Mammary epithelial cell (primary cell): ENCODE measurements around the gene FMN1.

Experiments
- CTCF ChIP-seq, 2 donors: IDR thresholded peaks in 1 of 2; conservative IDR thresholded peaks in 1 of 2; 2 replicates each; pipeline ENCODE4 v1.5.1; 2011 to 2012; ENCODE audit warnings: inconsistent platforms in 2 of 2, low read length in 2 of 2, mild to moderate bottlenecking in 2 of 2, control low read depth in 1 of 2, low read depth in 1 of 2; ENCODE audit not compliant: insufficient read depth in 1 of 2; ENCODE audit errors: extremely low read depth in 1 of 2
- EZH2 ChIP-seq: IDR thresholded peaks from 2 replicates; pipeline ENCODE4 v1.6.1; 2012; ENCODE audit warnings: low read length, inconsistent platforms, borderline replicate concordance

- TF ChIP-seq CTCF (conservative IDR thresholded peaks at IDR 0.05 in 1 of 2, IDR thresholded peaks at IDR 0.05 in 1 of 2; ENCODE audit: extremely low read depth in 1 of 2, insufficient read depth in 1 of 2, low read depth in 1 of 2, low read length in 2 of 2) (no peak), EZH2 (no peak)
Observed at GRCh38 chr15:32956711-32957110, 237.8 kb downstream of the FMN1 start.
